ENCODE measurements around the gene PSRC1.

Gene PSRC1

GRCh38 chr1:109252167-109252892 lies 30.6 kb downstream of the PSRC1 start:
- Histone ChIP-seq H3K36me3 (ENCODE audit: insufficient read depth, low read length) (no peaks in the 10 kb centered on the region), H3K27me3 (ENCODE audit: insufficient read depth, low read length) (no peaks in the 10 kb centered on the region), H3F3A (ENCODE audit: insufficient read depth, low read length) (no peaks in the 10 kb centered on the region), H3K4me2 (ENCODE audit: low read length) (no peak overlapping the region), H3K9ac (ENCODE audit: low read length) (no peak overlapping the region), H3K4me1 (ENCODE audit: insufficient read depth, low read length, severe bottlenecking) (peaks cover 24% of the 10 kb centered on the region), H3K9me3 (ENCODE audit: low read length) (no peaks in the 10 kb centered on the region), H3K27ac (ENCODE audit: low read depth, low read length, poor library complexity, severe bottlenecking) (no peak overlapping the region), H3K9me2 (ENCODE audit: low read depth, low read length) (no peaks in the 10 kb centered on the region), H2AFZ (ENCODE audit: low read length) (no peak overlapping the region), H3K79me2 (ENCODE audit: insufficient read depth, low read length) (no peaks in the 10 kb centered on the region), H3K4me3 (ENCODE audit: low read depth, low read length, poor library complexity, severe bottlenecking) (no peak overlapping the region), H4K20me1 (ENCODE audit: insufficient read depth, low read length) (no peaks in the 10 kb centered on the region)
- TF ChIP-seq EZH2 (IDR thresholded peaks at IDR 0.05; ENCODE audit: borderline replicate concordance, low read length): no peak
- TF ChIP-seq CTCF (IDR thresholded peaks at IDR 0.05; ENCODE audit: low read length): no peak

DNA sequence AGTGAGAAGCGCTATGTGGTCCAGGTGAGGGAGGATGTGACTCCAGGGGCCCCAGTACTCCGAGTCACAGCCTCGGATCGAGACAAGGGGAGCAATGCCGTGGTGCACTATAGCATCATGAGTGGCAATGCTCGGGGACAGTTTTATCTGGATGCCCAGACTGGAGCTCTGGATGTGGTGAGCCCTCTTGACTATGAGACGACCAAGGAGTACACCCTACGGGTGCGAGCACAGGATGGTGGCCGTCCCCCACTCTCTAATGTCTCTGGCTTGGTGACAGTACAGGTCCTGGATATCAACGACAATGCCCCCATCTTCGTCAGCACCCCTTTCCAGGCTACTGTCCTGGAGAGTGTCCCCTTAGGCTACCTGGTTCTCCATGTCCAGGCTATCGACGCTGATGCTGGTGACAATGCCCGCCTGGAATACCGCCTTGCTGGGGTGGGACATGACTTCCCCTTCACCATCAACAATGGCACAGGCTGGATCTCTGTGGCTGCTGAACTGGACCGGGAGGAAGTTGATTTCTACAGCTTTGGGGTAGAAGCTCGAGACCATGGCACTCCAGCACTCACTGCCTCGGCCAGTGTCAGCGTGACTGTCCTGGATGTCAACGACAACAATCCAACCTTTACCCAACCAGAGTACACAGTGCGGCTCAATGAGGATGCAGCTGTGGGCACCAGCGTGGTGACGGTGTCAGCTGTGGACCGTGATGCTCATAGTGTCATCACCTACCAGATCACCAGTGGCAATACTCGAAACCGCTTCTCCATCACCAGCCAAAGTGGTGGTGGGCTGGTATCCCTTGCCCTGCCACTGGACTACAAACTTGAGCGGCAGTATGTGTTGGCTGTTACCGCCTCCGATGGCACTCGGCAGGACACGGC lies 31.4 kb downstream of the PSRC1 start:
- H3K4me1 ChIP-seq (ENCODE audit: insufficient read depth, low read length, severe bottlenecking): peaks cover 24% of the 10 kb centered on the region
- no peaks in the 10 kb centered on the region for H3F3A ChIP-seq (ENCODE audit: insufficient read depth, low read length)
- H3K9ac ChIP-seq (ENCODE audit: low read length): no peak overlapping the region

More for the DNA sequence above, 31.4 kb downstream of the PSRC1 start:
- H4K20me1 ChIP-seq (ENCODE audit: insufficient read depth, low read length): no peaks in the 10 kb centered on the region
- no peaks in the 10 kb centered on the region for H3K79me2 ChIP-seq (ENCODE audit: insufficient read depth, low read length)
- TF ChIP-seq CTCF (IDR thresholded peaks at IDR 0.05; ENCODE audit: low read length) (no peak), EZH2 (IDR thresholded peaks at IDR 0.05; ENCODE audit: borderline replicate concordance, low read length) (no peak)
- no peaks in the 10 kb centered on the region for H3K9me3 ChIP-seq (ENCODE audit: low read length)
- H3K27me3 ChIP-seq (ENCODE audit: insufficient read depth, low read length): no peaks in the 10 kb centered on the region
- no peak overlapping the region for H3K4me3 ChIP-seq (ENCODE audit: low read depth, low read length, poor library complexity, severe bottlenecking)
- no peaks in the 10 kb centered on the region for H3K36me3 ChIP-seq (ENCODE audit: insufficient read depth, low read length)
- no peak overlapping the region for H3K4me2 ChIP-seq (ENCODE audit: low read length)
- no peak overlapping the region for H2AFZ ChIP-seq (ENCODE audit: low read length)
- H3K27ac ChIP-seq (ENCODE audit: low read depth, low read length, poor library complexity, severe bottlenecking): no peak overlapping the region
- no peaks in the 10 kb centered on the region for H3K9me2 ChIP-seq (ENCODE audit: low read depth, low read length)
